ENCODE measurements around the gene MAP2K5.

MAP2K5 gene

DNA sequence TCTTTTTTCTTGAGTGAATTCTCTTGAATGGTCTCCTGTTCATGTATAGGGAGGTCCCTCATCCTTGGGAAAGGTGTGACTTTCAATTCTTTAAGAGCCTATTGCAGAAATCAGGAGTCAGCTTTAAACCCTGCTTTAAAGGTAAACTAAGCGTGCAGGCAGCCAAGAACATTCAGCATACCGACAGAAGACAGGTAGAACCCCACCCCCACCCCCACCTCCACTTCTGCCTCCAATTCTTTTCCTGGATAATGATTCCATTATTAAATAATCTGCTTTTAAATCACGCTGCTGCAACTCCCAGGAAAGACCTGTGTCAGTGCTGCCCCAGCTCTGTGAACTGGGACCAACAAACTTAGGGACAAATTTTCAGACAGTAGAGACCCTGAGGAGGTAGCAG lies 233.5 kb downstream of the MAP2K5 start:
- in situ Hi-C loops (cut with MboI; ENCODE audit: low sequenced_read_pairs): no loop called here

DNA sequence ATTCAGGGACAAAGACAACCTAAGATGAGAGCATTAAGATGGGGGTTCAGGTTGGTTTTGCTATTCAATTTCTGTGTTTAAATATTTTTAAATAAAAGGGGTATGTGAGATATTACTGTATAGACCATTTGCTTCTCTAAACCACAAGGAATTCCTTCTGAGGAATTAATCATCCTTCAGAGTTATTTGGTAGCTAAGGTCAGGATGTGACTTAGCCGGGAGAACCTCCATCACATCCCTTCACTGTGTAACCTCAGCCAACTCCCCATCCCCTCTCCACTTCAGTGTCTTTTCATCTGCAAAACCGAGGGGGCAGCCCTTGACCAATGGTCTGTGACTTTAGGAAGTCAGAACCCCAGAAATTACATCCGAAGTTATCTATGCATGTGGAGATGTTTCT lies 234.1 kb downstream of the MAP2K5 start:
- in situ Hi-C loops (cut with MboI; ENCODE audit: low sequenced_read_pairs): no loop called here

DNA sequence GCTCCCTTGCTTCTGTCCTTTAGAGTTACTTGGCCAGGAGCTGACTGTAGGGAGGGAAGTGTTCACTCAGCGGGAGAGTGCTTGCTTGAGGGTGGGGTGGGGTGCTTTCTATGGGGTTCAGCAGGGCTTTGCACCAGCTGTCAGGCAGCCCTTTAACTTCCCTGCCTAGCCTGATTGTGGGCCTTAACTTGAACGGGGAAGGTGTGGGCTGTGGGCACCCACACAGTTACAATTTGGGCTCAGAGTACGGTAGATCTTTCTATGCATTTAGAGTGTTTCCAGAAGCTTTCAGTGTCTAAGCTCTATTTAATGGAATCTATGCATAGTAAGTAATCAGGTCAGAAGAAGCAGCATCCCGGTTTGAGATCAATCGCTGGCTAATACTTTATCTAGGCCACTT lies 234.6 kb downstream of the MAP2K5 start:
- in situ Hi-C loops (cut with MboI; ENCODE audit: low sequenced_read_pairs): no loop called here

DNA sequence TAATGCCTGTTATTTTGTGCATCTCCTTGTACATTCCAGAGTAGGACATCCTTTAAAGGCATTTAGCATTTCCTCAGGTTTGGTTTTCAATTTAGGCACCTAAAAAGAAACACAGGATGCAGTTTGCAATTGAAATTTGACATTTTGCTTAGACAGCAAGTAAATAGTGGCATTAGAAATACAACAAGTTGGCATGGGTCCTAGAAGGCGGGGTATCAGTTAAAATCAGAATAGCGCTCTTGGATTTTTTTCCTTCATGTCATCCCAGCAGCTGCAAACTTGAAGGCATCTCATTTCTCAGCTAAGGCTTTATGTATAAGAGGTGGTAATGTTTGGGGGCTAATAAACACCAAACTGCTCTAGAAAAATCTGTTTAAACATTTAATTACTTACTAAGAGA lies 235.3 kb downstream of the MAP2K5 start:
- in situ Hi-C loops (cut with MboI; ENCODE audit: low sequenced_read_pairs): no loop called here

DNA sequence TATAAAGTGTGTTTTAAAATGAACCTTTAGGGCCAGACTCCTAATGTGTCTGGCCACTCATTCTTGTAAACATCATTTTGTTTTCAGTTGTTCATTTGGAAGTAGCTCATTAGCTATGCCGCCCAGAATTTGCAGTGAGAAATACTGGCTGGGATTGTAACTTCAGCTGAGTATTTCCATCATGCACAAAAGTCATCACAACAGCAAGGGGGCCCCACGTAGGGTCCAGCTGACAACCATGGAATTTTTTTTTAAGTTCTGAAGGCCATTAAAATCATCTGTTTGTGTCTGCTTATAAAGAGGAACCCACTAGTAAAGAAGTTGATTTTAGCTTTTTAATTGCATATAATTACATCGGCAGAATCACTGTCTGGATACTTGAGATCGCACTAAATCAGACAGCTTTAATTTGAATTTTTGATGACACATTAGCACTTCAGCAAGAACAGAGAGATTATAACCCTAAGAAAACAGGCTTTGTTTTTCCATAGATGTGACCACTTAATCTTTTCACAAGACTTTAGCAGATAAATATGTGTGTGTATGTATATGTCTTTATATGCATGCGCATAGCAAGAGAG lies 236.6 kb downstream of the MAP2K5 start:
- in situ Hi-C loops (cut with MboI; ENCODE audit: low sequenced_read_pairs): no loop called here

DNA sequence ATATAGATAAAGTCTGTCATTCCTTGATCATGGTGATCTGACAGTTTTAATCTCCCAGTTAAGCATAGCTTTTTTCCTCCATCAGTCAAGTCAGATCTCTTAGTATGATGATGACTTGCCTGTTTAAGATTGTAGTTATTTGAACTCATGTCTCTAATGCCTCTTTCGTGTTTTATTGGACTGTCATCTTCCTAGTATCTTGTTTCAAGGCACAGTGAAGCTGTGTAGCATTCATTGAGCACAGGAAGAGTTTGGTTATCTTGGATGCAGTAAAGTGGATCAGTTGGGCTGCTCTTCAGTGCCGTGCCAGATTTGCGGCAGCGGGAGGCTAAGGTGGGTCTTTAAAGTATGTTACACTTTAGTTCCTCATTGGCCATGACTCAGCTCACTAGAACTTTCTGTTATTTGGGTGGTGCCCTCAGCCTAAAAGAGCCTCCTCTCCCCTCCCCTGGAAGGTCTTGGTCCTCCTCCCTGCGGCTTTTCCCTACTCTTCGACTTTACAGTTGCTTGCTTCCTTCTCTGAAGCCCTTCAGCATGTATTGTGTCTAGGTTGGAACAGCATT lies 237.1 kb downstream of the MAP2K5 start:
- in situ Hi-C loops (cut with MboI; ENCODE audit: low sequenced_read_pairs): no loop called here

DNA sequence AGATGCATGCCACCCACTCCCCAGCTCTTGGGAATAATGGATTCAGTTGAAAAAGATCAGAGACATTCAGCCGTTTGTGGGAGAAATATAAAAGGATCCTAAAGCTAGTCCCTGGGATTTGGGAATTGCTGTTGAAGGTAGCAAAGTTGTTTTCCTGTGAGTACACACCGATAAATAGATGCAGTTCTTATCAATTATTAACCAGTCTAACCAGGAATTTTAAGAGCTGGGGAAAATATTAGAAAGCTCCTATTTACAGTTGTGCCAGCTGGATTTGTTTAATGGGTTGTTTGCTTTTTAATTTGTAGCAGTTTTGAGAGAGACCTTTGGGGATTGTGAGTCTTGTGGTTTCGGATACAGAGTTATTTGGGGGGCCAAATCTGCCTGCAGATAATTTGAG lies 238.6 kb downstream of the MAP2K5 start:
- in situ Hi-C loops (cut with MboI; ENCODE audit: low sequenced_read_pairs): no loop called here

DNA sequence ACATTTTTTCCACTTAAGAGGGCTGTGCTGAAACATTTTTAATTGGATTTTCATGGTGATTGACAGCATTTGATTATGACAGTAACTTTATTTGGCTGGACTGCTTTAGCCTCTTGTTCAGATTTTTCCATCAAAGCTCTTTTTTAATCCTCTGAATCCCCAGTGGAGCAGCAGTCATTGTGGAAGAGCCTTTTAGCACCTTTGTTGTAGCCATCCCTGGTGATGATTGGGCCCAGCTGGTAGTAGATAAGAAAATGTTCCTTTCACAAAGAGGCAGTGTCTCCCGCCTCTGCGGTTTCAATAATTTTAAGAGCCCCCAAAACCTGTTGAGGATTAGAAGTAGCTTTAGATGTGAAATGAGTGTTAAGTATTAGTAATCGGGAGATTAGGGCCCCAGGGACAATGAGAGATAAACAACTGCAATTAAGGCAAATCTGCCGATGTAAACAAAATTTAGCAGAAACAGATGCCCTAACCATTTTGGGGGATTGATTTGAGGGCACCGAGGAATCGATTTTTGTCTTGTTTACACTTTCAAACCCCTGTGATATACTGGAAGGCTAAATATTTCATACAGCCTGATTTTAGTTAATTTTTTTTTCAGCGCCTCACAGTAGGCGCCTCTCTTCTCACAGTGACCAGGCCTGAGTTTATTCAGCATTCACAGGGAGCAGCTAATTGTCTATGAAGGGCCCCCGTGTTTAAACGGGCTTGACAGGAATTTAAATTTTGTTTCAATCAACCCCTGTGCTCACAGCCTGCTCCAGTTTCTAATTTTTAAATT lies 239.6 kb downstream of the MAP2K5 start:
- in situ Hi-C loops (cut with MboI; ENCODE audit: low sequenced_read_pairs): no loop called here

DNA sequence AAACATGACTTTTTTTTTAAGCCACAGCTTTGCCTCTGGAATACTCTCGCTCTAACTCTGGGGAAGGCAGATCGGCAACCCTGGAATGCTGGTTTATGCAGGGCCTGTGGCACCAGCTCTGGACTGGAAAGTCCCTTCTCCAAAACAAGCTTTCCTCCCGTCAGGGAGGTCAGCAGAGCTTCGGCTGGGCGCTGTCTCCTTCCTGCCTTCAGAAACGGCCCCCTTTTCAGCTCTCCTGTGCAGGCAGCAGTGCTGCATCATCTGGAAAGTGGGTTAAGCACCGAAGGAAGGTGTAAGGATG lies 240.1 kb downstream of the MAP2K5 start:
- in situ Hi-C loops (cut with MboI; ENCODE audit: low sequenced_read_pairs): no loop called here

DNA sequence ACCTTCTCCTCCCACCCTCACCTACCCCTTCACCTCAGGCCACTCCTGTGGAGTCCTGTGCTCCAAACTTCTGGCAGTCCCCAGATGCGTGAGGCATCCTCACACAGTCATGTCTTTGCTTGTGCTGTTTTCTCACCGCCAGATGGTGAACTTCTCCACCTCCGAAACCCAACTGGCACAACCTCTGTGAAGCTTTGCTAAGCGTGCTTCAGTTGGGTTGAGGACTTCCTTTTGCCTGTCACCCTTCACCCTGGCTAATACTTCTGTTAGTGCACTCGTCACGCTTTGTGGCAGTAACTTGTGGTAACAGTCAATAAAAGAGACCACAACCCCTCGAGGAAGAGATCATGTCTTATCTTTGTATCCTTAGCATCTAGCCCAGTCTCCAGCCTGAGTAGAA lies 240.8 kb downstream of the MAP2K5 start:
- in situ Hi-C loops (cut with MboI; ENCODE audit: low sequenced_read_pairs): no loop called here

DNA sequence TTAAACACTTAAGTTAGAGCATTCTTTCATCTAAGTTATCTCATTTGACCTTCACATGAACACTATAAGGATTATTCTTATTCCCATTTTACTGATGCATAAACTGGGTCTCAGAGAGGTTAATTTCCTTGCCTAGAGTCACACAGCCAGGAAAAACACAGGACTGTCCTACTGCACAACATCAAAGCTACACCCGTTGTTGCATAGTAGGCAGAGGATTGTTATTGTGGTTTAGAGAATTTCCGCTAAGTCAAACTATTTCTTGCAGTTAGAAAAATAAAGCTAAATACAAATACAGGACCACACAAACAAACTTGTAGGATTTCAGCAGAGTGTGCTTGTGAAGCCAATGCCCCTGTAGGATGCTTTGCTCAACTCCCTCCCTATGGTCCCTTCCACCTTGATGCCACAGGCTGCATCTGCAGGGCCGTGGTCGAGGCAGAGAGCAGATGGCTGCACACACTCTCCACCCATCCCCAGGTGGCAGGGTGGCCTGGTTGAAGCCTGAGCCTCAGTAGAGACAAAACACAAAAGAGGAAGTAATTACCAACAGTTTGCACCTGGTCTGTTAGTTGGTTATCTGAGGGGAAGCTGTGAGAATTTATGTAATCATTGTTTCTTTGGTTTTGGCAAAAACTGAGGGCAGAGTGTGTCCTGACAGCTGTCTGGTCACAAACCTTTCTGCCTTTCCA lies 241.7 kb downstream of the MAP2K5 start:
- in situ Hi-C loops (cut with MboI; ENCODE audit: low sequenced_read_pairs): no loop called here

DNA sequence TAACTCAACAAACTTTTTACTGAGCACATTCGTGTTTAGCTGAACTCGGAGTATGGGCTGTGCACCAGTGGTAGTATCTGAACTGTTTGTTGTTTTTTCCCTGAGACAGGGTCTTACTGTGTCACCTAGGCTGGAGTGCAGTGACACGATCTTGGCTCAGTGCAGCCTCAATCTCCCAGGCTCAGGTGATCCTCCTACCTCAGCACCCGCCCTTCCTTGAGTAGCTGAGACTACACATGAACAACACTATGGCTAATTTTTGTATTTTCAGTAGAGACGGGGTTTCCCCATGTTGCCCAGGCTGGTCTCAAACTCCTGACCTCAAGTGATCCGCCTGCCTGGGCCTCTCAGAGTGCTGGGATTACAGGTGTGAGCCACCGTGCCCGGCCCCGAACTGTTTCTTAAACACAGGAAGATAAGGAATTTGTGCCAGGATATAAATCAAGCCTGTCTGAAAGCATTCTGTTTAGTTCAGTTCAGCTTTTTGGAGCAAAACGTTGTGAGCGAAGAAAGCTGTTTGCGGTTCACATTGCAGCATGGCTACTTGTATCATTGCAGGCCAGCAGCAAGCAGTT lies 242.4 kb downstream of the MAP2K5 start:
- in situ Hi-C loops (cut with MboI; ENCODE audit: low sequenced_read_pairs): no loop called here

DNA sequence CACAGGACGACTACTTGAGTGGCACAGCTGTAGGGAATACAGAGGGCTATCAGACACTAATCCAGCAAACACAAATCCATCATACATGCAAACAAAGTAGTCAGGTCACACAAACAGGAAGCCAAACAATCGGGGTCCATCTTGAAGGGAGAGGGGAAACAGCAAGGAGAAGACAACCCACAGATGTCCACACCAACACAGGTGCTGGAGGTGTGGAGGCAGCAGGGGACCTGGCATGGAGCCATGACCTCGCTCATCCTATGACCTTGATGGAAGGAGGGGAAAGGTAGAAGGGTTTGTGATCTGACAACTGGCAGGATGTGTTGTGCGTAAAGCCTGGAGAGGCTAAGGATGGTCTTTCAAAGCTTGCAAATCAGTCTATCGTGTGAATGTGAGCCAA lies 242.9 kb downstream of the MAP2K5 start:
- in situ Hi-C loops (cut with MboI; ENCODE audit: low sequenced_read_pairs): no loop called here

DNA sequence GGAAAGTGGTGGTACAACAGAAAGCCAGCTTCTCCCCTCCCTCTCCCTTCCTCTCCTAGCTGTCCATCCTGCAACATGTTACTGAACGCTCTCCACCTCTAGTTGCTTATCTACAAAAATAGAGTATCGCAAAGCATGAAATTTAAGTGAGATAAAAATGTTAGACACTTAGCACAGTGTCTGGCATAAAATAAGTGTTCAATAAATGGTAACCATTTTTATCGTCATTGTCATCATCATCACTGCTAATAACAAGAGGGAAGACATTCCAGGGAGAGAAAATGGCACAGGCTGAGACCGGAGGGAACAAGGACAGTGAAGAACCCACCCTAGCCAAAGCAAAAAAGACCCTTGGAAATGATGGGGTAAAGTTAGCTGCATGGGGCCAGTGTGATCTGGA lies 244.1 kb downstream of the MAP2K5 start:
- in situ Hi-C loops (cut with MboI; ENCODE audit: low sequenced_read_pairs): no loop called here

DNA sequence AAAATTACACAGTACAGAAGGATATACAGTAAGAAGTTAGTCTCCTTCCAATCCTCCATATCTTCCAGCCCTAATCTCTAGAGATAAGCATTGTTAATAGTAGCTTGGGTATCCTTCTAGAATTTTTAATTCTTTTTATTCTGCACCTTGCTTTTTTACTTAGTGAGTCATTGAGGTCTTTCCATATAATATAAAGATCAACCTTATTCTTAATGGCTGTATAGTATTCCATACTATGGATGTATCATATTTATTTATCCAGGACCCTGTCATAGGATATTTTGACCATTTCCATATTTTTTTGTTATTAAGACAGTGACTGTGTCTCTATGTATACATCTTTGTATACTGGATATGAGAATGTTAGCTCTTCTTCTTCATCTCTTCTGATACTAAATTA lies 246.5 kb downstream of the MAP2K5 start:
- in situ Hi-C loops (cut with MboI; ENCODE audit: low sequenced_read_pairs): no loop called here

DNA sequence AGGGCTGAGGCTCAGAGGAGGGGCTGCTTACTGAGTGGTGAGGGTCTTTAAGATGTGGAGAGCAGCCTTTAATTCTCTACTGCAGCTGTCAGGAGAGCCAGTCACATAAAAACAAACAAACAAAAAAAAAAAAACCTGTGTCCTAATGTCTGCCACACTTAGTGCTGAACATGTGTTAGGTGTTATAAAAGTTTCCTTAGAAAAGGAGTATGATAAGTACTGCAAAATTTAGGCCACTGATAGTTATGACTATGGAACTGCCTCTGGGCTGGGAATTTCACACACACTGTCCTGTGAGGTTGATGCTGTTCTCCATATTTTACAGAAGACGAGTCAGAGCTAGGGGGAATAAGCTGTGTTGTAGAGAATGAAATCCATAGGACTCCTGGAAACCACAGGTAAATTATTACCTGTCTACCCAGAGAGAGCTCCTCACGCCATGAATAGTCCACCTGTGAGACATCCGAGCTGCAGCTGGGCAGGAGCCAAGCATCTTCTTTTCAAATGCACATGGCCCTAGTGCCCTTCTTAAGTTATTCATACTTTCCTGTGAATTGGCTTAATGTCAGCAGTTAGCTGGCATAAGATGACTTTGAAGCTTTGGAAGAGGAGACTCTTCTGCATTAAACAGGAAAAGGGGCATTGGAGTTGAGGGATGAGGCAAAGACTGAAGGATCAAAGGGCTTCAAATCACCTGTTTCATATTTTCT lies 248.3 kb downstream of the MAP2K5 start:
- in situ Hi-C loops (cut with MboI; ENCODE audit: low sequenced_read_pairs): no loop called here

DNA sequence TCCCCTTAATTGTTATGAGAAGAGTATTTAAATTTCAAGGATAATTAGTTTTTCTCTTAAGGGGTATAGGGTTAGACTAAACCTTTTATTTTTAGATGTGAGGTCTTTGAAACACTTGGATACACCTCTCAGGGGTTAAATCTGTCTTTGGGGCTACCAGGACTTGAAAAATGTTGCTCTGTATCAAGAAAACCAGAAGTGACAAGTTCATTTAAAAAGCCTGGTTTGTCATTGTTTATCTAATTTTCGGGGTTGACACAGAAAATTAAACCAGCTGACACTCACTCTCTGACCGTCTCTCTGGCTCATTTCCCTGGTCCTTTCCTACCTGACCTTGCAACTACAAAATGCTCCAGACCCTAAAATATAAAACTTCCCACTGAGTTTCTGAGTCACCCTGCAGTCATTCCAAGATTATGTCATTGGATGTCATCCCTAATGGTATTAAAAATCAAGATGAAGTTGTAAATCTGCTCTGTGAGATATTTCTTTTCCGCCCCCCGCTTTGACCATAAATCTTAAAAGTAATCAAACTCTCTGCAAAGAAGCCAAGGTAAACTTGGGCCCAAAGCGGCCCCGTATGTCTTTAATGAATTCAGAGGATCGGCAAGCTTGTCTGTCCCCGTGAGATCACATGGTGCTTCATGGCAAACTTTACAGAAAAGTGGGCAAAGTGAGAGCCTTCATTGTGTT lies 249.9 kb downstream of the MAP2K5 start:
- in situ Hi-C loops (cut with MboI; ENCODE audit: low sequenced_read_pairs): no loop called here

DNA sequence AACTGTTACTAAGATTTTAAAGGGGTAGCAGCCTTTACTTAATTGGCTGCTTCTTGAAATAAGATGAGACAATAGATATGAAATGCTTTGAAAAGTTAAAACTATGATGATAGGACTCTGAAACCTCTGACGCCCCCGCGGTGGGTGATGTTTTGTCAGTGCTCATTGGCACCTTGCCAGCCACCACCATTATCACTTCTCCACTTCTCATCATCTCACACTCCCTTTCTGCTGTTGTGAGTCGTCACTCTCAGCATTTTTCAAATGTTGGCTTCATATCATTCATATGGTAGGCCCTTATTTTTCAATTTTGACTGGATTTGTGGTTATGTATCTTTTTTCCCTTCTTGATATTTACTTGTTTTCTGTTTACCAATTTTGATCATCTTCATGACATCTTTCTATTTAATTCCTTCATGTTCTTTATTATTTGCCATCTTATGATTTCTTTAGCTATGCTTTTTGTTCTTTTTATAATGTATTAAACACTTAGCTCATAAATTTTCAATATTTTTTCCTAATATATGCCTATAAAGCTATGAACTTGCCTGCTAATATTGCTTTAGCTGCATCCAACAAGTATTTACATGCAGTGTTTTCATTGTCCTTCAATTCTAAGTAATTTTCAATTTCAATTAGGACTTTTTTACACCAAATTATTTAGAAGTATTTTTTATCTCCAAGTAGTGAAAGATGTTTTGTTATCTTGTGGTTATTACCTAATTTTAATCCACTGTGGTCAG lies 252.5 kb downstream of the MAP2K5 start:
- in situ Hi-C loops (cut with MboI; ENCODE audit: low sequenced_read_pairs): no loop called here

DNA sequence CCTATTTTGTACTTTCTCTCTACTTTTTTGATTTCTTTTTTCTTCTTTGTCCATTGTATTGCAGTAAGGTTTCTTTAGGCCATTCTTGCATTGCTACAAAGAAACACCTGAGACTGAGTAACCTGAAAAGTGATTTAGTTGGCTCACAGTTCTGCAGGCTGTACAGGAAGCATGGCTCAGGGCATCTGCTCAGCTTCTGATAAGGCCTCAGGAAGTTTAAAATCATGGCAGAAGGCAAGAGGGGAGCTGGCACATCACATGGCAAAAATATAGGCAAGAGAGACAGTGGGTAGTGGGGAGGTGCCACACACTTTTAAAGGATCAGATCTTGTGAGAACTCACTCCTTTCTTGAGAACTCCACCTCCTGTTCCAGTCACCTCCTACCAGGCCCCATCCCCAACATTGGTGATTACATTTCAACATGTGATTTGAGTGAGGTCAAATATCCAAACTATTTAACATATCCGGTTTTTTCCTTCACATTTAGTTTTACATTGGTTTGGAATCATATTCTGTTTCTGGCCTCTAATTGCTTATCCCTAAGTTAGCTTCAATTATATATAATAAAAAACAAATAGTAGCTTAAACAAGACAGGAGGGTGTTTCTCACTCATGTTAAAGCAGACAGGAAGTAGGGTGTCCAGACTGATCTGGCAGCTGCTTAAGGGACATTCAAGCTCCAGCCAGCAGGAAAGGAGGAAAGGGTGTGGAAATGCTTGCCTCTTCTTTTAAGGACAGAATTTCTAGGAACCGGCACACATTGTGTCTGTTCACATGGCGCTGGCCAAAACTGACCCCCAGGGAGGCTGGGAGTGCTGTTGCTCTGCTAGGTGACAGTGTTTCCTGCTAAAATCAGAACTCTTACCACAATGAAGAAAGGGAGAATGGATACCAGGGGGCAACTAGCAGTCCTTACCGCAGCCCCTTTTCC lies 254.0 kb downstream of the MAP2K5 start:
- in situ Hi-C loops (cut with MboI; ENCODE audit: low sequenced_read_pairs): no loop called here

Data from HL-60/S4 treated with retinoic acid at 250 ng/mL for 4 days and 3 days (cell line).